ENCODE results near the gene RSL24D1.

RSL24D1 gene

DNA sequence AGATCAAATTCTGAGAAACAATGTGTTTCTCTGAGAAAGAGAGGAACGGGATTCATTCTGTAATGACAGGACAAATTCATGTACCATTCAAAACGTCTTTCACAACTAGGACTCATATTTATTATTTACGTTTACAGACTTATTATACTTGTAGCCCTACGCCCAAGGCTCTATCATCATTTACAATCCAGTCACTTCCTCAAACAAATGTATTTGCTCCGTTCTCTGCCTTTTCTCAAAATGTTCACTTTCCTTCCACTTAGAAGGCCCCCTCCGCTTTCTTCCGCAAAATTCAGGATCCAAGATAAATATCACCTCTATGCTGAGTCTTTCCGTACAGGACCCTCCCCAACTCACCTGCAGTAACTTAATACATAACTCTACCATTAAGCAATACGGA lies 745 bp downstream of the RSL24D1 start:
- peak; percentile 5 to 21 for DNase-seq (ENCODE audit: low read depth in 2 of 2)
- no peak for TF ChIP-seq CTCF (IDR thresholded peaks at IDR 0.05; ENCODE audit: low read depth, low read length)

DNA sequence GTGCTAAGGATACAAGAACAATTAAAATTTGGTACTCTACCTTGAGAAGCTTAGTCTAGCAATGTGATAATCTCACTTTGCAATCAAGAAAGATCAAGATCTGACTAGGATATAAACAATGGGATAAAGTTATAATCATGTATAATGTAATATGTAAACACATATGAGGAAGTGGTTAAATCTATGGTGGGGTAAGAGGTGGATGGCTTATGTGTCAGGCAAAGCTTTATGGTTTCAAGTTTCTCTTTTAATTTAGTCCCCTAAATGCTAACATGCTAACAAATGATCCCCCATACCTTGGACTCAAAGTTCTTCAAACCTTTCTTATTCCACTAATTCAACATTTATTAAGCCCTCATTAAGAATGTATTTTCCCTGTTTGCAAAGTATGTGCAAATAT lies 2.5 kb downstream of the RSL24D1 start:
- no peak for TF ChIP-seq CTCF (IDR thresholded peaks at IDR 0.05; ENCODE audit: low read depth, low read length)
- no peak for DNase-seq (ENCODE audit: low read depth in 2 of 2)
- no peak overlapping the region for H3K4me3 ChIP-seq (replicated peaks in 1 of 2; ENCODE audit: low read depth in 2 of 2, low read length in 2 of 2)

More for the DNA sequence above, 745 bp downstream of the RSL24D1 start:
- H3K4me3 ChIP-seq (replicated peaks in 1 of 2; ENCODE audit: low read depth in 2 of 2, low read length in 2 of 2): peak overlapping the region; percentile 67 to 95

GRCh38 chr15:55186331-55186730 lies 10.4 kb downstream of the RSL24D1 start:
- no peak for DNase-seq (ENCODE audit: low read depth in 2 of 2)
- H3K4me3 ChIP-seq (replicated peaks in 1 of 2; ENCODE audit: low read depth in 2 of 2, low read length in 2 of 2): no peak overlapping the region
- TF ChIP-seq CTCF (IDR thresholded peaks at IDR 0.05; ENCODE audit: low read depth, low read length): no peak

DNA sequence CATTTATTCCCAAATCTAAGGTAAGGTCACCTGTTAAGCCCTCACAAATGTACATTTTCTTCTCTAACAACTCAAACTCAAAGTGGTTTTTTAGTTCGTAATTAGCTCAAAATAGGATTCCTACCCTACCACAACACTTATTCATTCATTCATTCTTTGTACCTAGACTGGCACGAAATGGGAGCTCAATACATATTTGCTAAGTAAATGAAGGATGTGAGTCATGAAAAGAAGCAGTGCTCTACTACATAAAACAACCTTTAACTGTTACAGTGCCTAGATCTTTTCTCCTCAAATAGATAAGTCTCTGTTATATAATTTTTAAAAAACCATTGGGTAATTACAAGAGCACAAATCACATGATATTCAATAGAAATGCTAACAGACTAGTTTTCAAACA lies 13.1 kb downstream of the RSL24D1 start:
- no peak for TF ChIP-seq CTCF (IDR thresholded peaks at IDR 0.05; ENCODE audit: low read depth, low read length)
- H3K4me3 ChIP-seq (replicated peaks in 1 of 2; ENCODE audit: low read depth in 2 of 2, low read length in 2 of 2): no peak overlapping the region
- DNase-seq (ENCODE audit: low read depth in 2 of 2): peak in 1 of 2 donors; percentile 47

- no peak overlapping the region for H3K4me3 ChIP-seq (replicated peaks in 1 of 2; ENCODE audit: low read depth in 2 of 2, low read length in 2 of 2)
- no peak for TF ChIP-seq CTCF (IDR thresholded peaks at IDR 0.05; ENCODE audit: low read depth, low read length)
- no peak for DNase-seq (ENCODE audit: low read depth in 2 of 2)
Measured at GRCh38 chr15:55179141-55179540, 17.6 kb downstream of the RSL24D1 start.

- no peak overlapping the region for H3K4me3 ChIP-seq (replicated peaks in 1 of 2; ENCODE audit: low read depth in 2 of 2, low read length in 2 of 2)
- TF ChIP-seq CTCF (IDR thresholded peaks at IDR 0.05; ENCODE audit: low read depth, low read length): no peak
- DNase-seq (ENCODE audit: low read depth in 2 of 2): no peak
Measured at GRCh38 chr15:55170361-55170760, 26.4 kb downstream of the RSL24D1 start.

DNA sequence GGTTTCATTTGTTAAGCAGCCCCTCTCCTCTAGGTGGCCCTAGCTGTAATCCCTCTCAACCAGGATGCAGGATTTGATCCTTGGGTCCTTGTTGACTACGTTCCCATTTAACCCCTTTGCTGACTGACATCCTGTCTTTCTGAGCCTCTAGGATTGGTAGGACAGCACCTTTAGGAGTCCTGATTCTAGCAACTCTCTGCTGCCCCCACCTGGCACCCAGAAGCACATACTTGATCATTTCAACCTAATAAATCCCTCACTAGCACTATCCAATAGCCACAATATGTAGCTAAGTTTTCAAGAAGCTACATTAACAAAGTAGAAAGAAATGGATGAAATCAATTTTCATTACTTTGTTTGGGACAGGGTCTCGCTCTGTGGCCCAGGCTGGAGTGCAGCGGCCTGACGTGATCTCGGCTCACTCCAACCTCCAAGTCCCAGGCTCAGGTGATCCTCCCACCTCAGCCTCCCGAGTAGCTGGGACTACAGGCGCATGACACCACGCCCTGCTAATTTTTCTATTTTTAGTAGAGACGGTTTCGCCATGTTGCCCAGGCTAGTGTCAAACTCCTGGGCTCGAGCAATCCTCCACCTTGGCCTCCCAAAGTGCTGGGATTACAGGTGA lies 28.3 kb downstream of the RSL24D1 start:
- no peak overlapping the region for H3K4me3 ChIP-seq (replicated peaks in 1 of 2; ENCODE audit: low read depth in 2 of 2, low read length in 2 of 2)
- TF ChIP-seq CTCF (IDR thresholded peaks at IDR 0.05; ENCODE audit: low read depth, low read length): peak; percentile 88
- DNase-seq (ENCODE audit: low read depth in 2 of 2): peak; percentile 76 to 77
